IMR-90 (cell line): ENCODE measurements around the gene NXPH4. TPM values are rescaled to one million over a fixed set of nuclear protein-coding genes. Genes with fewer than 3 reads are reported as not detected.

Experiments
- ATAC-seq: fragments of 200-7000 bp; cut with Tn5 transposase; 2 replicates; pipeline ENCODE4 v1.9.1; 2020; ENCODE audit warnings: low read depth, mild to moderate bottlenecking, moderate library complexity
- BruUV-seq: library from RNA; stranded (reverse); fragments of 400-500 nt; replicated peaks from 2 replicates; lab custom pipeline; 2021; lab: Mats Ljungman, UMichigan
- CTCF ChIA-PET: fragments of 300-600 bp; formaldehyde crosslinking; extraction: SDS; loops from one replicate; lab custom pipeline; 2021; ENCODE audit warnings: antibody characterized with exemption; lab: Yijun Ruan, JAX
- POLR2A ChIA-PET: fragments of 300-600 bp; sonication (Branson Sonifier 250); formaldehyde crosslinking; loops from one replicate; lab custom pipeline; 2022; ENCODE audit warnings: antibody characterized with exemption; ENCODE audit not compliant: unreplicated experiment; lab: Charles Lee
- DNase-seq: peaks from one replicate; pipeline ENCODE4 v3.0.0; 2013
- H2AFZ ChIP-seq: replicated peaks from 2 replicates; pipeline ENCODE3; 2013; ENCODE audit warnings: low read length, mild to moderate bottlenecking; ENCODE audit not compliant: poor library complexity
- H2AK5ac ChIP-seq: 2 replicates; pipeline ENCODE4 v1.6.1; 2013; ENCODE audit warnings: low read depth, low read length, inconsistent platforms
- H2AK9ac ChIP-seq: replicated peaks from 2 replicates; pipeline ENCODE3; 2013; ENCODE audit warnings: mild to moderate bottlenecking, low read depth, low read length, moderate library complexity; ENCODE audit not compliant: poor library complexity
- H2BK120ac ChIP-seq: 2 replicates; pipeline ENCODE4 v1.6.1; 2013; ENCODE audit warnings: low read depth, low read length, inconsistent platforms
- H2BK15ac ChIP-seq: 3 replicates; pipeline ENCODE4 v1.6.1; 2013; ENCODE audit warnings: low read depth, low read length, inconsistent platforms
- H2BK20ac ChIP-seq: 2 replicates; pipeline ENCODE4 v1.6.1; 2013; ENCODE audit warnings: low read depth, mild to moderate bottlenecking, inconsistent platforms, low read length, moderate library complexity
- H2BK5ac ChIP-seq: 2 replicates; pipeline ENCODE4 v1.6.1; 2013; ENCODE audit warnings: mild to moderate bottlenecking, low read depth, low read length, inconsistent platforms; ENCODE audit not compliant: poor library complexity, severe bottlenecking
- H3K14ac ChIP-seq: replicated peaks from 2 replicates; pipeline ENCODE4 v1.6.1; 2013; ENCODE audit warnings: low read depth, low read length, inconsistent platforms
- H3K18ac ChIP-seq: 2 replicates; pipeline ENCODE4 v1.6.1; 2013; ENCODE audit warnings: low read depth, low read length, control low read depth
- H3K23ac ChIP-seq: 2 replicates; pipeline ENCODE4 v1.6.1; 2013; ENCODE audit warnings: low read depth, low read length, inconsistent platforms
- H3K27ac ChIP-seq: 2 replicates; pipeline ENCODE4 v1.5.1; 2013; ENCODE audit warnings: mild to moderate bottlenecking, control low read depth, low read length; ENCODE audit not compliant: insufficient read depth
- H3K27me3 ChIP-seq: 2 replicates; pipeline ENCODE4 v1.6.1; 2013; ENCODE audit warnings: low read length; ENCODE audit not compliant: control insufficient read depth, insufficient read depth
- H3K36me3 ChIP-seq: 2 replicates; pipeline ENCODE4 v1.6.1; 2013; ENCODE audit warnings: low read length, mixed read lengths; ENCODE audit not compliant: control insufficient read depth, insufficient read depth
- H3K4ac ChIP-seq: 2 replicates; pipeline ENCODE4 v1.6.1; 2013; ENCODE audit warnings: low read depth, low read length, inconsistent platforms
- H3K4me1 ChIP-seq: 2 replicates; pipeline ENCODE4 v1.6.1; 2013; ENCODE audit warnings: low read length, mixed read lengths; ENCODE audit not compliant: control insufficient read depth, insufficient read depth
- H3K4me2 ChIP-seq: 2 replicates; pipeline ENCODE4 v1.6.1; 2013; ENCODE audit warnings: low read depth, mild to moderate bottlenecking, control low read depth, low read length, moderate library complexity
- H3K4me3 ChIP-seq: 2 replicates; pipeline ENCODE4 v1.5.1; 2013; ENCODE audit warnings: low read depth, mild to moderate bottlenecking, control low read depth, low read length, moderate library complexity; ENCODE audit not compliant: insufficient read depth
- H3K56ac ChIP-seq: 2 replicates; pipeline ENCODE4 v1.6.1; 2013; ENCODE audit warnings: low read length, inconsistent platforms; ENCODE audit not compliant: insufficient read depth; ENCODE audit errors: extremely low read depth
- H3K79me1 ChIP-seq, 2 experiments: 2 replicates each; pipeline ENCODE4 v1.6.1; 2013; ENCODE audit warnings: low read length in 2 of 2, inconsistent platforms in 1 of 2, low read depth in 1 of 2
- H3K9ac ChIP-seq: 2 replicates; pipeline ENCODE4 v1.6.1; 2013; ENCODE audit warnings: low read depth, low read length, control low read depth
- H3K9me1 ChIP-seq: 2 replicates; pipeline ENCODE4 v1.6.1; 2013; ENCODE audit warnings: low read length, inconsistent platforms; ENCODE audit not compliant: insufficient read depth
- H3K9me3 ChIP-seq: 2 replicates; pipeline ENCODE4 v1.6.1; 2013; ENCODE audit warnings: low read length; ENCODE audit not compliant: control insufficient read depth, insufficient read depth
- H4K20me1 ChIP-seq: 2 replicates; pipeline ENCODE4 v1.6.1; 2013; ENCODE audit warnings: low read length, inconsistent platforms; ENCODE audit not compliant: insufficient read depth
- H4K5ac ChIP-seq: 2 replicates; pipeline ENCODE4 v1.6.1; 2013; ENCODE audit warnings: mild to moderate bottlenecking, low read depth, low read length, control low read depth
- H4K8ac ChIP-seq, 2 experiments: 2 replicates each; pipeline ENCODE4 v1.6.1; 2013; ENCODE audit warnings: low read depth in 2 of 2, low read length in 2 of 2, control low read depth in 1 of 2, inconsistent platforms in 1 of 2
- H4K91ac ChIP-seq: 2 replicates; pipeline ENCODE4 v1.6.1; 2013; ENCODE audit warnings: low read depth, low read length, inconsistent platforms; ENCODE audit not compliant: insufficient read depth
- BHLHE40 ChIP-seq: fragments of 150-350 bp; IDR thresholded peaks from 2 replicates; pipeline ENCODE4 v1.6.1; 2016; ENCODE audit warnings: mild to moderate bottlenecking, low read depth, low read length
- CEBPB ChIP-seq: IDR thresholded peaks from 2 replicates; pipeline ENCODE4 v1.6.1; 2012; ENCODE audit warnings: low read depth, low read length, improper control_type of control experiment
- CHD1 ChIP-seq: IDR thresholded peaks from 2 replicates; pipeline ENCODE4 v1.6.1; 2012; ENCODE audit warnings: low read depth, low read length, improper control_type of control experiment
- CTCF ChIP-seq: conservative IDR thresholded peaks from 2 replicates; pipeline ENCODE4 v1.5.1; 2012; ENCODE audit warnings: mild to moderate bottlenecking, low read depth, low read length, improper control_type of control experiment
- ELK1 ChIP-seq: fragments of 150-350 bp; IDR thresholded peaks from 2 replicates; pipeline ENCODE4 v1.6.1; 2016; ENCODE audit warnings: low read depth, mild to moderate bottlenecking, low read length, moderate library complexity, borderline replicate concordance
- FOS ChIP-seq: fragments of 150-350 bp; IDR thresholded peaks from 2 replicates; pipeline ENCODE4 v1.6.1; 2016; ENCODE audit warnings: low read depth, low read length
- MAFK ChIP-seq: IDR thresholded peaks from 2 replicates; pipeline ENCODE4 v1.6.1; 2012; ENCODE audit warnings: low read depth, low read length, improper control_type of control experiment
- MAZ ChIP-seq: IDR thresholded peaks from 2 replicates; pipeline ENCODE4 v1.6.1; 2012; ENCODE audit warnings: low read depth, mild to moderate bottlenecking, low read length, improper control_type of control experiment, moderate library complexity, borderline replicate concordance
- NFE2L2 ChIP-seq: fragments of 150-350 bp; IDR thresholded peaks from 2 replicates; pipeline ENCODE4 v1.6.1; 2016; ENCODE audit warnings: low read depth, mild to moderate bottlenecking, low read length
- POLR2A ChIP-seq: IDR thresholded peaks from 2 replicates; pipeline ENCODE4 v1.6.1; 2012; ENCODE audit warnings: mild to moderate bottlenecking, low read depth, low read length
- RAD21 ChIP-seq: IDR thresholded peaks from 2 replicates; pipeline ENCODE4 v1.6.1; 2012; ENCODE audit warnings: low read length, improper control_type of control experiment
- RFX5 ChIP-seq: IDR thresholded peaks from 2 replicates; pipeline ENCODE4 v1.8.0; 2012; ENCODE audit warnings: low read depth, mild to moderate bottlenecking, low read length, moderate library complexity
- SMC3 ChIP-seq: fragments of 150-350 bp; IDR thresholded peaks from 2 replicates; pipeline ENCODE4 v1.6.1; 2016; ENCODE audit warnings: low read depth, mild to moderate bottlenecking, antibody characterized with exemption, low read length, moderate library complexity
- USF2 ChIP-seq: fragments of 150-350 bp; IDR thresholded peaks from 2 replicates; pipeline ENCODE4 v1.6.1; 2017; ENCODE audit warnings: mild to moderate bottlenecking, antibody characterized with exemption, low read length, low read depth
- WGBS, 2 experiments: methylation state at CpG; one replicate each; pipeline versions ENCODE4 v1.1.5 to v1.1.7; 2013; ENCODE audit warnings: missing lambda C conversion rate in 2 of 2; ENCODE audit not compliant: insufficient read length in 1 of 2; ENCODE audit errors: extremely low coverage in 2 of 2; 5-methylcytosine and 5-hydroxymethylcytosine counted together
- dilution Hi-C: fragments of 300-500 bp; cut with HindIII; formaldehyde crosslinking; loops from one replicate; pipeline ENCODE4 v1.14.3; 2018; ENCODE audit warnings: low sequenced_read_pairs; ENCODE audit not compliant: unreplicated experiment
- in situ Hi-C: fragments of 300-500 bp; cut with MboI; formaldehyde crosslinking; loops from 3 replicates; pipeline ENCODE4 v1.14.3; 2019; ENCODE audit warnings: low sequenced_read_pairs, inconsistent platforms, mixed read lengths
- intact Hi-C: fragments of 100-400 bp; cut with micrococcal nuclease; formaldehyde crosslinking; loops from 2 replicates; pipeline ENCODE4 v1.10.0; 2022
- polyA plus RNA-seq, 3 experiments: library from polyadenylated mRNA; depleted of rRNA; stranded (reverse); fragments of >200 nt; gene quantifications; 2 replicates each; pipeline ENCODE4 v1.2.3, GENCODE V29; 2012; ENCODE audit warnings: low replicate concordance in 1 of 3
- total RNA-seq: library from RNA; depleted of rRNA; stranded (reverse); fragments of >200 nt; gene quantifications from 2 replicates; pipeline ENCODE4 v1.2.3, GENCODE V29; 2012

Gene NXPH4
- total and polyA plus RNA-seq, 2 of the 4 experiments (the other 2 are of a cell fraction), result 0.36 to 3.8 TPM

GRCh38 chr12:57272337-57273151 is 56.0 kb downstream of the NXPH4 start:
- in situ Hi-C loops, result no loop called here
- no peaks in the 10 kb centered on the region for H3K9me3 ChIP-seq
- peak; percentile 45 for DNase-seq
- no peak for TF ChIP-seq CHD1
- no peak for TF ChIP-seq FOS
- TF ChIP-seq RFX5, result no peak
- TF ChIP-seq MAZ, result no peak
- TF ChIP-seq CTCF, result no peak
- no peak for TF ChIP-seq RAD21
- TF ChIP-seq CEBPB, result no peak
- TF ChIP-seq ELK1, result no peak
- no peak for TF ChIP-seq POLR2A
- TF ChIP-seq BHLHE40, result no peak
- TF ChIP-seq NFE2L2, result no peak
- TF ChIP-seq SMC3, result no peak
- TF ChIP-seq MAFK, result no peak
- TF ChIP-seq USF2, result no peak

More at GRCh38 chr12:57272337-57273151, 56.0 kb downstream of the NXPH4 start:
- Histone ChIP-seq H3K27ac (no peak overlapping the region), H2BK15ac (no peak overlapping the region), H3K14ac (0 out of 2 replicates have a peak overlapping the region, but pooled peaks have one; percentile 19), H4K91ac (no peak overlapping the region), H4K8ac (no peak overlapping the region; a peak in 1 of 4 replicates), H3K56ac (no peak overlapping the region), H4K5ac (no peak overlapping the region), H2BK120ac (no peak overlapping the region), H3K18ac (no peak overlapping the region), H3K9me1 (peaks cover 4% of the 10 kb centered on the region; the same call in 1 of the 2 replicates), H3K9ac (no peak overlapping the region), H2AK5ac (no peak overlapping the region), H3K4ac (no peak overlapping the region), H2AFZ (no peak overlapping the region), H3K79me1 (0 out of 4 replicates have a peak, but pooled peaks cover 0 to 7% of the 10 kb centered on the region in 2 experiments), H3K4me1 (peaks cover 5% of the 10 kb centered on the region; the same call in 1 of the 2 replicates), H2BK5ac (no peak overlapping the region), H3K4me3 (no peak overlapping the region), H3K27me3 (no peaks in the 10 kb centered on the region), H2AK9ac (no peak overlapping the region), H3K36me3 (peaks cover 21% of the 10 kb centered on the region), H2BK20ac (no peak overlapping the region), H3K23ac (no peak overlapping the region; the same call in 1 of the 2 replicates), H4K20me1 (0 out of 2 replicates have a peak, but pooled peaks cover 5% of the 10 kb centered on the region), H3K4me2 (no peak overlapping the region)
- no CpG with 5 or more reads among the region's 7 CpGs for WGBS, 2 experiments
- peak; percentile 74 for ATAC-seq
- intact Hi-C loops, result no loop called here
- POLR2A ChIA-PET, result no interaction called here
- dilution Hi-C loops, result no loop called here
- CTCF ChIA-PET, result interaction anchor here (1.0 to 1.3 kb wide), 2 partner anchors 13 to 180 kb away, joined by 4 read pairs; no protein-coding TSS in a partner anchor
- no TSS peak for BruUV-seq
